ENCODE measurements around the gene PCCA. TPM values are rescaled to one million over a fixed set of nuclear protein-coding genes. Genes with fewer than 3 reads are reported as not detected.

Gene PCCA
- polyA plus RNA-seq, 4 donors = 3.0 to 24.7 (median 14.8) TPM

DNA sequence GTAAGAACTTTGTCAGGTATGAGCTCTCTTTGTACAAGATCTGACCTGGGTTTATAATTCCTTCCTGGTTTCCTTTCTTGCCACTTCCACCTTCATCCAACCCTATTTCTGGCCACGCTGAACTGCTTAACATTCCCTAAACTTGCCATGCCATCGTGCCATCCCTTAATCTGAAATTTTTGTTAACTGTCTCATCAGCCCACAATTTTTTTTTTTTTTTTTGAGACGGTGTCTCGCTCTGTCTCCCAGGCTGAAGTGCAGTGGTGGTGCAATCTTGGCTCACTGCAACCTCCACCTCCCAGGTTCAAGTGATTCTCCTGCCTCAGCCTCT lies 355.1 kb downstream of the PCCA start:
- Histone ChIP-seq H3K9me3 (ENCODE audit: control insufficient read depth in 2 of 2, insufficient read depth in 1 of 2, low read depth in 1 of 2, low read length in 1 of 2) (no peaks in the 10 kb centered on the region), H3K4me1 (ENCODE audit: control insufficient read depth in 3 of 3, insufficient read depth in 2 of 3, low read depth in 1 of 3, low read length in 2 of 3) (no peaks in the 10 kb centered on the region), H3K27me3 (ENCODE audit: control insufficient read depth in 3 of 3, insufficient read depth in 3 of 3, low read length in 3 of 3) (no peaks in the 10 kb centered on the region), H3K27ac (ENCODE audit: low read depth in 1 of 3, low read length in 2 of 3) (no peak overlapping the region), H3K4me3 (ENCODE audit: low read depth in 1 of 3, low read length in 3 of 3) (no peak overlapping the region), H3K36me3 (ENCODE audit: control insufficient read depth in 3 of 3, insufficient read depth in 2 of 3, low read depth in 1 of 3, low read length in 3 of 3) (peaks cover 0 to 5% (median 0%) of the 10 kb centered on the region in 3 donors)
- WGBS, 3 donors = 93 to 94% (median 93%) methylated on average over 4 of the region's 4 CpGs
- FAIRE-seq (no peak), DNase-seq (no peak)

- H3K36me3 ChIP-seq (ENCODE audit: control insufficient read depth in 3 of 3, insufficient read depth in 2 of 3, low read depth in 1 of 3, low read length in 3 of 3) = peaks cover 0 to 9% (median 0%) of the 10 kb centered on the region in 3 donors
- FAIRE-seq (no peak), DNase-seq (no peak)
- no peaks in the 10 kb centered on the region for H3K4me1 ChIP-seq (ENCODE audit: control insufficient read depth in 3 of 3, insufficient read depth in 2 of 3, low read depth in 1 of 3, low read length in 2 of 3)
- no peak overlapping the region for H3K27ac ChIP-seq (ENCODE audit: low read depth in 1 of 3, low read length in 2 of 3)
- H3K9me3 ChIP-seq (ENCODE audit: control insufficient read depth in 2 of 2, insufficient read depth in 1 of 2, low read depth in 1 of 2, low read length in 1 of 2) = no peaks in the 10 kb centered on the region
- H3K27me3 ChIP-seq (ENCODE audit: control insufficient read depth in 3 of 3, insufficient read depth in 3 of 3, low read length in 3 of 3) = no peaks in the 10 kb centered on the region
- no peak overlapping the region for H3K4me3 ChIP-seq (ENCODE audit: low read depth in 1 of 3, low read length in 3 of 3)
- WGBS, 3 donors = 95 to 97% (median 95%) methylated on average over 5 of the region's 5 CpGs
Measured at GRCh38 chr13:100447831-100448230, 358.9 kb downstream of the PCCA start.

DNA sequence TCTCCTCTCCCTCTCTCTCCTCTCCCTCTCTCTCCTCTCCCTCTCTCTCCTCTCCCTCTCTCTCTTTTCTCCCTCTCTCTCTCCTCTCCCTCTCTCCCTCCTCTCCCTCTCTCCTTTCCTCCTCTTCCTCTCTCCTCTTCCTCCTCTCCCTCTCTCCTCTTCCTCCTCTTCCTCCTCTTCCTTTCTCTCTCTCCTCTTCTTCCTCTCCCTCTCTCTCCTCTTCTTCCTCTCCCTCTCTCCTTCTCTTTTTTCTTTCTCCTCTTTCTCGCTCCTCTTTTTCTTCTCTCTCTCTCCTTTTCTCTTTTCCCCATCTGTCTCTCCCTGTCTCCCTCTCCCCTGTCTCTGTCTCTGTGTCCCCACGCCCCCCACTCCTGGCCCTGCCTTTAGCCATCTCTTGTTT lies 363.0 kb downstream of the PCCA start:
- H3K4me1 ChIP-seq (ENCODE audit: control insufficient read depth in 3 of 3, insufficient read depth in 2 of 3, low read depth in 1 of 3, low read length in 2 of 3) = no peaks in the 10 kb centered on the region
- no peak overlapping the region for H3K27ac ChIP-seq (ENCODE audit: low read depth in 1 of 3, low read length in 2 of 3)
- FAIRE-seq (no peak), DNase-seq (no peak)
- WGBS, 3 donors = 87 to 95% (median 92%) methylated on average over 2 of the region's 2 CpGs
- H3K36me3 ChIP-seq (ENCODE audit: control insufficient read depth in 3 of 3, insufficient read depth in 2 of 3, low read depth in 1 of 3, low read length in 3 of 3) = peaks cover 0 to 7% (median 0%) of the 10 kb centered on the region in 3 donors
- no peak overlapping the region for H3K4me3 ChIP-seq (ENCODE audit: low read depth in 1 of 3, low read length in 3 of 3)
- no peaks in the 10 kb centered on the region for H3K27me3 ChIP-seq (ENCODE audit: control insufficient read depth in 3 of 3, insufficient read depth in 3 of 3, low read length in 3 of 3)
- H3K9me3 ChIP-seq (ENCODE audit: control insufficient read depth in 2 of 2, insufficient read depth in 1 of 2, low read depth in 1 of 2, low read length in 1 of 2) = no peaks in the 10 kb centered on the region

GRCh38 chr13:100454876-100455275 lies 366.0 kb downstream of the PCCA start:
- 94 to 95% (median 95%) methylated on average over 1 of the region's 1 CpG for WGBS, 3 donors
- DNase-seq = no peak
- H3K9me3 ChIP-seq (ENCODE audit: control insufficient read depth in 2 of 2, insufficient read depth in 1 of 2, low read depth in 1 of 2, low read length in 1 of 2) = peaks cover 0 to 5% of the 10 kb centered on the region in 2 donors
- FAIRE-seq = no peak
- H3K4me3 ChIP-seq (ENCODE audit: low read depth in 1 of 3, low read length in 3 of 3) = no peak overlapping the region
- H3K4me1 ChIP-seq (ENCODE audit: control insufficient read depth in 3 of 3, insufficient read depth in 2 of 3, low read depth in 1 of 3, low read length in 2 of 3) = no peaks in the 10 kb centered on the region
- peaks cover 0 to 2% (median 0%) of the 10 kb centered on the region in 3 donors for H3K36me3 ChIP-seq (ENCODE audit: control insufficient read depth in 3 of 3, insufficient read depth in 2 of 3, low read depth in 1 of 3, low read length in 3 of 3)
- no peak overlapping the region for H3K27ac ChIP-seq (ENCODE audit: low read depth in 1 of 3, low read length in 2 of 3)
- no peaks in the 10 kb centered on the region for H3K27me3 ChIP-seq (ENCODE audit: control insufficient read depth in 3 of 3, insufficient read depth in 3 of 3, low read length in 3 of 3)

- H3K36me3 ChIP-seq (ENCODE audit: control insufficient read depth in 3 of 3, insufficient read depth in 2 of 3, low read depth in 1 of 3, low read length in 3 of 3) = no peaks in the 10 kb centered on the region
- WGBS, 3 donors = 52 to 82% (median 57%) methylated on average over 4 of the region's 4 CpGs
- no peak overlapping the region for H3K27ac ChIP-seq (ENCODE audit: low read depth in 1 of 3, low read length in 2 of 3)
- H3K9me3 ChIP-seq (ENCODE audit: control insufficient read depth in 2 of 2, insufficient read depth in 1 of 2, low read depth in 1 of 2, low read length in 1 of 2) = peaks cover 0 to 6% of the 10 kb centered on the region in 2 donors
- no peaks in the 10 kb centered on the region for H3K4me1 ChIP-seq (ENCODE audit: control insufficient read depth in 3 of 3, insufficient read depth in 2 of 3, low read depth in 1 of 3, low read length in 2 of 3)
- DNase-seq (peak; percentile 30 to 39), FAIRE-seq (no peak)
- H3K4me3 ChIP-seq (ENCODE audit: low read depth in 1 of 3, low read length in 3 of 3) = no peak overlapping the region
- no peaks in the 10 kb centered on the region for H3K27me3 ChIP-seq (ENCODE audit: control insufficient read depth in 3 of 3, insufficient read depth in 3 of 3, low read length in 3 of 3)
Measured at GRCh38 chr13:100458673-100459072, 369.8 kb downstream of the PCCA start.

DNA sequence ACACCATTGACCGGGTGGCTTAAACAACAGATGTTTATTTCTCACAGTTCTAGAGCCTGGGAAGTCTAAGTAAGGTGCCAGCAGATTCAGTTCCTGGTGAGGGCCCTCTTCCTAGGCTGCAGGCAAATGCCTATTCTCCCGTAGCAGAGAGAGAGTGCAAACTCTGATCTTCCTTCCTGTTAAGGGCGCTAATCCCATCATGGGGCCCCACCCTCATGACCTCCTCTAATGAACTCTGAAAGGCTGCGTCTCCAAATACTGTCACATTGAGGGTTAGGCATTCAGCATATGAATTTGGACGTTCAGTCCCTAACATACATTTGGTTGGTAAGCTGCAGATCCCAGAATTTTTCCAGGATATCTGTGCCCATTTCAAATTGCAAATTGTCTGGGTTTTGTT lies 370.9 kb downstream of the PCCA start:
- 92 to 94% (median 94%) methylated on average over 5 of the region's 5 CpGs for WGBS, 3 donors
- FAIRE-seq = no peak
- no peak overlapping the region for H3K4me3 ChIP-seq (ENCODE audit: low read depth in 1 of 3, low read length in 3 of 3)

GRCh38 chr13:100460266-100460665 lies 371.4 kb downstream of the PCCA start:
- 29 to 43% (median 34%) methylated on average over 1 of the region's 1 CpG for WGBS, 3 donors
- Histone ChIP-seq H3K36me3 (ENCODE audit: control insufficient read depth in 3 of 3, insufficient read depth in 2 of 3, low read depth in 1 of 3, low read length in 3 of 3) (no peaks in the 10 kb centered on the region), H3K27me3 (ENCODE audit: control insufficient read depth in 3 of 3, insufficient read depth in 3 of 3, low read length in 3 of 3) (no peaks in the 10 kb centered on the region), H3K4me3 (ENCODE audit: low read depth in 1 of 3, low read length in 3 of 3) (no peak overlapping the region), H3K4me1 (ENCODE audit: control insufficient read depth in 3 of 3, insufficient read depth in 2 of 3, low read depth in 1 of 3, low read length in 2 of 3) (no peaks in the 10 kb centered on the region), H3K9me3 (ENCODE audit: control insufficient read depth in 2 of 2, insufficient read depth in 1 of 2, low read depth in 1 of 2, low read length in 1 of 2) (peaks cover 0 to 6% of the 10 kb centered on the region in 2 donors), H3K27ac (ENCODE audit: low read depth in 1 of 3, low read length in 2 of 3) (no peak overlapping the region)
- DNase-seq = no peak
- no peak for FAIRE-seq

More for the DNA sequence above, 370.9 kb downstream of the PCCA start:
- H3K27me3 ChIP-seq (ENCODE audit: control insufficient read depth in 3 of 3, insufficient read depth in 3 of 3, low read length in 3 of 3) = no peaks in the 10 kb centered on the region
- no peak overlapping the region for H3K27ac ChIP-seq (ENCODE audit: low read depth in 1 of 3, low read length in 2 of 3)
- no peaks in the 10 kb centered on the region for H3K36me3 ChIP-seq (ENCODE audit: control insufficient read depth in 3 of 3, insufficient read depth in 2 of 3, low read depth in 1 of 3, low read length in 3 of 3)
- no peak for DNase-seq
- no peaks in the 10 kb centered on the region for H3K4me1 ChIP-seq (ENCODE audit: control insufficient read depth in 3 of 3, insufficient read depth in 2 of 3, low read depth in 1 of 3, low read length in 2 of 3)
- peaks cover 0 to 6% of the 10 kb centered on the region in 2 donors for H3K9me3 ChIP-seq (ENCODE audit: control insufficient read depth in 2 of 2, insufficient read depth in 1 of 2, low read depth in 1 of 2, low read length in 1 of 2)

DNA sequence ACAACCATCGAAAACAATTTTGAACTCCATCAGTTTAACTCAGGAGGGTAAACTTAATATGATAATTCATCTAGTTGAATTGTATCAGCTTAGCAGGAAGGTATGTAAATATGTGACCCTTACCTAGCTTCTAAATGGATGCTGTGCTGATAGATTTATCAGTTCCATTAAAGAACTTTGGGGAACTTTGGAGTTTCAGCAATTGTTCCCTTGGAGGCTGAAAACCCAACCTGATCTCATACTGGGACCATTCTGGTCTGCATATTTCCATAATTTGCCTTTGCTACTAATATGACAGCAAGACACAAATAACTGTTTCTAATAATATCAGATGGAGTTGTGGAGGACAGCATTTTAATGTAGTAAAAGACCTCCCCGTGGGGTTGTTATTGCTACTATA lies 371.9 kb downstream of the PCCA start:
- Histone ChIP-seq H3K4me1 (ENCODE audit: control insufficient read depth in 3 of 3, insufficient read depth in 2 of 3, low read depth in 1 of 3, low read length in 2 of 3) (no peaks in the 10 kb centered on the region), H3K27me3 (ENCODE audit: control insufficient read depth in 3 of 3, insufficient read depth in 3 of 3, low read length in 3 of 3) (no peaks in the 10 kb centered on the region), H3K4me3 (ENCODE audit: low read depth in 1 of 3, low read length in 3 of 3) (no peak overlapping the region), H3K27ac (ENCODE audit: low read depth in 1 of 3, low read length in 2 of 3) (no peak overlapping the region), H3K9me3 (ENCODE audit: control insufficient read depth in 2 of 2, insufficient read depth in 1 of 2, low read depth in 1 of 2, low read length in 1 of 2) (peaks cover 0 to 6% of the 10 kb centered on the region in 2 donors), H3K36me3 (ENCODE audit: control insufficient read depth in 3 of 3, insufficient read depth in 2 of 3, low read depth in 1 of 3, low read length in 3 of 3) (no peaks in the 10 kb centered on the region)
- DNase-seq (no peak), FAIRE-seq (no peak)
- 78 to 97% (median 90%) methylated on average over 2 of the region's 2 CpGs for WGBS, 3 donors

- Histone ChIP-seq H3K27ac (ENCODE audit: low read depth in 1 of 3, low read length in 2 of 3) (no peak overlapping the region), H3K27me3 (ENCODE audit: control insufficient read depth in 3 of 3, insufficient read depth in 3 of 3, low read length in 3 of 3) (no peaks in the 10 kb centered on the region), H3K36me3 (ENCODE audit: control insufficient read depth in 3 of 3, insufficient read depth in 2 of 3, low read depth in 1 of 3, low read length in 3 of 3) (no peaks in the 10 kb centered on the region), H3K4me1 (ENCODE audit: control insufficient read depth in 3 of 3, insufficient read depth in 2 of 3, low read depth in 1 of 3, low read length in 2 of 3) (no peaks in the 10 kb centered on the region), H3K4me3 (ENCODE audit: low read depth in 1 of 3, low read length in 3 of 3) (no peak overlapping the region), H3K9me3 (ENCODE audit: control insufficient read depth in 2 of 2, insufficient read depth in 1 of 2, low read depth in 1 of 2, low read length in 1 of 2) (peaks cover 0 to 6% of the 10 kb centered on the region in 2 donors)
- no peak for DNase-seq
- no peak for FAIRE-seq
- 71 to 80% (median 78%) methylated on average over 5 of the region's 5 CpGs for WGBS, 3 donors
Measured at GRCh38 chr13:100461309-100462030, 372.6 kb downstream of the PCCA start.

All from small intestine (tissue), 7 donors.